NCI-H2227 (cell line): ENCODE measurements around the gene C16orf92.

ENCODE experiments used
- DNase-seq: peaks from one replicate; lab custom pipeline; 2025; ENCODE audit not compliant: unreplicated experiment; lab: John Stamatoyannopoulos, UW

Gene C16orf92

GRCh38 chr16:29988346-29989075 is 34.5 kb upstream of the C16orf92 start:
- DNase-seq: no peak

- DNase-seq: no peak
Observed at GRCh38 chr16:29989111-29989858, 33.7 kb upstream of the C16orf92 start.

DNA sequence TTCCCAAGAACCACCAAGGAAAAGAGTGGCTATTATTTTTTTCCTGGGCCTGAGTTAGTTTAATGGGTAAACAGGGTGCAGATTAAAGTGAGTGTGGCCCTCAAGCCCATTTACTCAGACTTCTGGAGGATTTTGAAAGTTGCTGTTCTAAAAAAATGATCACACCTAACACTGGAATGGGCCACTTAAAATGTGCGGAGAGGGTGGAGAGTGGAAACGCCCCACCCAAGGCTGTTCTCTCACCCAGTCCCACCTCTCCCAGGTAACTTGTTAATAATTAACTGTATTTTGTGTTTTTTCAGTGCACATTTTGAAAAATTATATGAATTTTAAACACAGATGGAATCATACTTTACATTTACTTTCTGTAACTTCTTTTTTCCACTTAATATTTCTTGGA is 33.0 kb upstream of the C16orf92 start:
- DNase-seq: no peak

DNA sequence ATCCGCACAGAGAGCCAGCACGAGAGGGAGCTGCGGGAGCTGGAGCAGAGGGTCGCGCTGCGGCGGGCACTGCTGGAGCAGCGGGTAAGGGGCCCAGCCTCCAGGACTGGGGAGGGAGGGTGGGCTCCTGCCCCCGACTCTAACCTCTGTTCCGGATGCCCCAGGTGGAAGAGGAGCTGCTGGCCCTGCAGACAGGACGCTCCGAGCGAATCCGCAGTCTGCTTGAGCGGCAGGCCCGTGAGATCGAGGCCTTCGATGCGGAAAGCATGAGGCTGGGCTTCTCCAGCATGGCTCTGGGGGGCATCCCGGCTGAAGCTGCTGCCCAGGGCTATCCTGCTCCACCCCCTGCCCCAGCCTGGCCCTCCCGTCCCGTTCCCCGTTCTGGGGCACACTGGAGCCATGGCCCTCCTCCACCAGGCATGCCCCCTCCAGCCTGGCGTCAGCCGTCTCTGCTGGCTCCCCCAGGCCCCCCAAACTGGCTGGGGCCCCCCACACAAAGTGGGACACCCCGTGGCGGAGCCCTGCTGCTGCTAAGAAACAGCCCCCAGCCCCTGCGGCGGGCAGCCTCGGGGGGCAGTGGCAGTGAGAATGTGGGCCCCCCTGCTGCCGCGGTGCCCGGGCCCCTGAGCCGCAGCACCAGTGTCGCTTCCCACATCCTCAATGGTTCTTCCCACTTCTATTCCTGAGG is 32.0 kb upstream of the C16orf92 start:
- DNase-seq: no peak

- no peak for DNase-seq
Observed at GRCh38 chr16:29991571-29991904, 31.5 kb upstream of the C16orf92 start.

DNA sequence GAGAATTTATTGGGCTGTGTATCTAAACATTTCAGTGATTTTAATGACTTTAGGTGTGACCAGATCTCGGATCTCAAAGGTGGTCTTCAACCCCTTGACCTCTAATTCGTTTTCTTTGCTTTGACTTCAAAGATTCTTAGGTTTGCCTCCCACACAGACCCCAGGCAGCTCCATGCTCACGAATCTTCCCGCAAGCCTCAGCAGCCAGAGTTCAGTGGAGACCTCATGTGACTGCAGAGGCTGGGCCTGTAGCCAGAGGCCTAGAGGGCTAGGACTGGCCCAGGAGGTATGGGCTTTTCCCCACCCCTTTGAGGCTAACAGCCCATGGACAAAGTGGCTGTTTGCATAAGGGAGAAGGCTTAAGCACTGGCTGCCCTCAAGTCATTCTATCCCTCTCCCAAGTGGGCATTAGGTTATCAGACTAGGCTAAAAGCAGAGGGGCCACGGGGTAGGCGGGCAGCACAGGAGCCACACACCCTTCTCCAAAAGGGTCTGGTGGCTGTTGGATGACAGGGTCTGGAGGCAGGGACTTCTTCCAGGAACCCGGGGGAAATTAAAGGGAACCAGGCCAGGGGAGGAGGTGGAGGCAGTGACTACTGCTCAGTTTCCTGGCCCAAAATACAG is 30.5 kb upstream of the C16orf92 start:
- DNase-seq: no peak

GRCh38 chr16:29993191-29993902 is 29.7 kb upstream of the C16orf92 start:
- no peak for DNase-seq

GRCh38 chr16:29993903-29994599 is 28.9 kb upstream of the C16orf92 start:
- DNase-seq: no peak

- DNase-seq: peak; percentile 62
Observed at GRCh38 chr16:29994600-29995323, 28.2 kb upstream of the C16orf92 start.

DNA sequence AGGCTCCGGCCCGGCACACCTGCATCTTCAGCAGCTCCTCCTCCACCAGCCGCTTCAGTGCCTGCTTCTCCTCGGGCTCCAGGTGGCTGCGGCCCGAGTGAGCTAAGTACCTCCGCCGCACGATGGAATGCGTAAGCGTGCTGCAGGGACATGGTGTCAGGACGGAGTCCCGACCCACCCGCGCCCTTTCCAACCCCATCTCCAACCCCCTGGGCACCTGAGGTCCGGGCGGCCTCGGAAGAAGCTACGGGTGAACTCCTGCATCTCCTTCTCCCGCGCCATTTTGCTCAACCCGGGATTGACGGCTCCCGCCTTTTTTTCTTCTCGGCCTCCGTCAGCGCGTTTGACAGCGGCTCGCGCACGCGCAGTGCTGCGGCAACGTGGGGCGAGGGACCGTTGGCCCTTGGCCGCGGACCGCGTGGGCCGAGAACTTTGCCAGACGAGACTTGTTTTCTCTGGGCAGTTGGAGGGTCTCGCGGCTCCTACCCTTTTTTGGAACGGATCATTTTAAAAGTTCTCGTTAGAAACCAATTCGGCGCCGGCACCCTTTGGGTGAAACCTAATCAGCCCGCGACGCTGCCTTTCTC is 27.6 kb upstream of the C16orf92 start, which contains the start of gene HIRIP3:
Gene HIRIP3, minus strand, starts transcription at position 294 of the 587 bp plus-strand sequence. Its CDS starts 12 bp downstream, at position 282.
- DNase-seq: peak; percentile 96

GRCh38 chr16:29995911-29996765 is 26.9 kb upstream of the C16orf92 start, which contains the start of gene INO80E:
INO80E (plus strand) TSS chr16:29996241; CDS start chr16:29996311, 70 bp downstream.
- DNase-seq: peak; percentile 99

GRCh38 chr16:29996766-29997250 is 26.2 kb upstream of the C16orf92 start:
- DNase-seq: peak; percentile 44

DNA sequence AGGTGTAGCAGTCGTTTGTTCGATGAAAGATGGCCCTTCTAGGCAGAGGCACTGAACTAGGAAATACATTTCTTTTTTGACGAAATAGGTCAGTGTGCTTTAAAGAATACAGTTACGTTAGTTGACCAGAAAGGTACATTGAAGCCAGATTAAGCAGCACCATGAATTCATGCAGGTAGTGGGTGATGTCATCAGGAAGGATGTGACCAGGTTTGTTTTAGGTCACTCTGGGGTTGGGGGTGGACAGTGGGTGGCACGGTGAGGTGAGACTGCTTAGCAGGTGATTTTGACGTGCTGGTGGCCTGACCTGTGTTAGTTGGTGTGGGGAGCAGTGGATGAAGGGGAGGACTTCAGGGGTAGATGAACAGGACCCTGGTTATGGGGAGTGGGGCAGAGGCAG is 23.4 kb upstream of the C16orf92 start:
- DNase-seq: no peak

DNA sequence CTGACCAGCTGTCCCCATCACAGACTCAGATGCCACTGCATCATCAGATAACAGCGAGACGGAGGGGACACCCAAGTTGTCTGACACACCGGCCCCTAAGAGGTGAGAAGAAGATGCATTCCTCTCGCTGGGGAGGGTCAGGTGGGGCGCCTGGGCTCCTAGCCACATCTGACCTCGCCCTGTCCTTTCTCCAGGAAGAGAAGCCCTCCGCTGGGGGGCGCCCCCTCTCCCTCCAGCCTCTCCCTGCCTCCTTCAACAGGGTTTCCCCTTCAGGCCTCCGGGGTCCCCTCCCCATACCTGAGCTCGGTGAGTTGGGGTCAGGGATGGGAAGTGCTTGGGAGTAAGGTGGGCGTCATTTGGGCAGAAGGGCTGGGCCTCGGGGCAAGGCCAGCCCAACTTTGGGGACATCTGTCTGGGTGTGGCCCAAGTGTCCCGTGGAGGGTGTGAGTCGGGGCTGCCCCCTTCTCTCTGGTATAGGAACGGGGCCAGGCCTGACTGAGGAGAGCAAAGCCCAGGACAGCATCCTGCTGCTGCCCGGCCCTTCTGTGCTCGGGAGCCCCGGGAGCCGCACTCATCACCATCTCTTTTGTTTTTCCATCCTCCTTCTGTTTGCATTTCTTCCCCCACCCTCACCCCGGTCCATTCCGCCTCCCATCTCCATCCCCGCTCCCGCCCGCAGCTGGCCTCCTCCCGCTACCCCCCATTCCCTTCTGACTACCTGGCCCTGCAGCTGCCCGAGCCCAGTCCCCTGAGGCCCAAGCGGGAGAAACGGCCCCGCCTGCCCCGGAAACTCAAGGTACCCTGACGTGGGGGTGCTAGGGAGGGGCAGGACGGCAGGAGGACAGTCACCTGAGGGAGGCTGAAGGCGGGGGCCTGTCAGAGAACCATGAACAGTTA is 22.0 kb upstream of the C16orf92 start:
- DNase-seq: no peak

DNA sequence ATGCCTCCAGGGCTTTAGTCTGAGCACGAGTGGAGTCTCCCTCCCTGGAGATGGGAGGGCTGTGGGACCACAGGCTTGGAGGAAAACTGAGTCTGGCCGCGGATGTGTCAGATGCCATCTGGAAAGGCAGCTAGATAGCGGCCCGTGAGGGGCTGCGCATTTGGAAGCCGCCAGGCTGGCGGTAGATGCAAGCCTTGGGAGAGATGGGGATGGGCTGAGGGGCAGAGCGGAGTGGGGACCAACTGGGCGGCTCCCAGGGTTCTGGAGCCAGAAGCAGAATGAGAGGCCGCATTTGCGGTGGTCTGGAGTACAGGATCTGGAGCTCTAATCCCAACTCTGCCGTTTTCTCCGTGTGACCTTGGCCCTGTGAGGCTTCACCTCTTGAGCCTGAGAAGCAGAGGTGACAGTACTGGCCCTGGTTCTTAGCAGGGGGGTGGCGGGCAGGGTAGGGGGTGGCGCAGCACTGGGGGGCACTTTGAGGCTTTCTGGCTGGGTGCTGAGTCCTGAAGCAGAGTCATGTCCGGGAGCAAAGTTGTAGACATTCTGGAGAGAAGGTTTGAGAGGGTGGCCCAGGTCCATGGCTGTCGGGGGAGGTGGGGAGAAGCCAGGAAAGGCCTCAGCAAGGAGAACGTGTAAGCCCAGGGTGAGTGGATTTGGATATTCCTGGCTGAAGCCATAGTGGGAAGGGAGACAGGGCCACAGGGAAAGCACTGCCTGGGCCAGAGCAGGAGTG is 20.2 kb upstream of the C16orf92 start:
- no peak for DNase-seq
